ENCODE results near the gene PIP5KL1. TPM values are rescaled to one million over a fixed set of nuclear protein-coding genes. Genes with fewer than 3 reads are reported as not detected.

The PIP5KL1 gene
- total and polyA plus RNA-seq, 2 of the 4 experiments (the other 2 are of a cell fraction), result 0.36 to 3.6 TPM

DNA sequence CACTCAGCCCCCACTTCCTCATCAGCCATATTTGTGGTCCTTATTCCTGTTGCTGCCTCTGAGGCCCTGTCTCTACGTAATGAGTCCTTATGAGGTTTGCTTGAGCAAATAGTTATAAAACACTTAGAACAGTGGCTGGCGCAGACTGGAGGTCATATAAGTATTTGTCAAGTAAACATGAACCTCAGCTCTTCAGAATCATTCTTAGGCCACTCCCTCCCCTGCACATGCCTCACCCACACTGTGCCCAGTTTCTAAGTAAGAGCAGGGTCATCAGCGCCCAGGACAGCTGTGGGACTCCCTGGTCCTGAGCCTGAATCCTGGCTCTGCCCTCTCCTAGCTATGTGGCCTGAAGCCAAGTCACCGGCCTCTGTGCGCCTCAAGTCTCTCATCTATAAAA is 17.7 kb downstream of the PIP5KL1 start:
- H3K4me3 ChIP-seq (ENCODE audit: insufficient read depth, low read depth, low read length), result no peak overlapping the region
- H3K9me3 ChIP-seq (ENCODE audit: control insufficient read depth, insufficient read depth, low read length), result no peaks in the 10 kb centered on the region
- H2BK120ac ChIP-seq (ENCODE audit: low read depth, low read length), result no peak overlapping the region
- H3K18ac ChIP-seq (ENCODE audit: low read depth, low read length), result no peak overlapping the region
- H4K91ac ChIP-seq (ENCODE audit: insufficient read depth, low read depth, low read length), result no peak overlapping the region
- no peak overlapping the region for H4K5ac ChIP-seq (ENCODE audit: low read depth, low read length)
- no peak overlapping the region for H2AK5ac ChIP-seq (ENCODE audit: low read depth, low read length)
- H3K79me1 ChIP-seq (ENCODE audit: low read depth in 1 of 2, low read length in 2 of 2), result peaks cover 4 to 31% of the 10 kb centered on the region in 2 experiments
- H3K4ac ChIP-seq (ENCODE audit: low read depth, low read length), result no peak overlapping the region; the same call in 1 of the 2 replicates
- dilution Hi-C loops (cut with HindIII; ENCODE audit: low sequenced_read_pairs, unreplicated experiment), result no loop called here
- H3K36me3 ChIP-seq (ENCODE audit: control insufficient read depth, insufficient read depth, low read length), result peaks cover 31% of the 10 kb centered on the region
- no peak overlapping the region for H4K8ac ChIP-seq (ENCODE audit: low read depth in 2 of 2, low read length in 2 of 2)
- H3K27ac ChIP-seq (ENCODE audit: insufficient read depth, low read length), result no peak overlapping the region
- no peaks in the 10 kb centered on the region for H3K27me3 ChIP-seq (ENCODE audit: control insufficient read depth, insufficient read depth, low read length)
- intact Hi-C loops (cut with micrococcal nuclease), result loop anchor here (10.0 kb wide), 1 partner anchor 298 kb away; the partner anchor contains the start of gene STXBP1
- H3K9me1 ChIP-seq (ENCODE audit: insufficient read depth, low read length), result peaks cover 2% of the 10 kb centered on the region; the same call in 1 of the 2 replicates
- no peak overlapping the region for H3K14ac ChIP-seq (replicated peaks; ENCODE audit: low read depth, low read length)
- no peak overlapping the region for H3K9ac ChIP-seq (ENCODE audit: low read depth, low read length)
- no peak for DNase-seq
- peaks cover 15% of the 10 kb centered on the region for H3K4me1 ChIP-seq (ENCODE audit: control insufficient read depth, insufficient read depth, low read length)
- in situ Hi-C loops (cut with MboI; ENCODE audit: low sequenced_read_pairs), result no loop called here
- no peak overlapping the region for H2BK5ac ChIP-seq (ENCODE audit: low read depth, low read length, poor library complexity, severe bottlenecking)
- 0 out of 2 replicates have a peak, but pooled peaks cover 4% of the 10 kb centered on the region for H4K20me1 ChIP-seq (ENCODE audit: insufficient read depth, low read length)
- ChIA-PET POLR2A (ENCODE audit: unreplicated experiment) (interaction anchor here (0.6 kb wide), 1 partner anchor 155 kb away, joined by 3 read pairs; the partner anchor contains the start of gene SLC25A25), CTCF (interaction anchor here (0.8 kb wide), 1 partner anchor 9 kb away, joined by 3 read pairs; no protein-coding TSS in a partner anchor)
- H2AFZ ChIP-seq (replicated peaks; ENCODE audit: low read length, poor library complexity), result no peak overlapping the region
- TF ChIP-seq MXI1 (IDR thresholded peaks at IDR 0.05; ENCODE audit: borderline replicate concordance, low read depth, low read length) (no peak), MAFK (IDR thresholded peaks at IDR 0.05; ENCODE audit: low read depth, low read length) (no peak)
- TF ChIP-seq, protein P1, sequence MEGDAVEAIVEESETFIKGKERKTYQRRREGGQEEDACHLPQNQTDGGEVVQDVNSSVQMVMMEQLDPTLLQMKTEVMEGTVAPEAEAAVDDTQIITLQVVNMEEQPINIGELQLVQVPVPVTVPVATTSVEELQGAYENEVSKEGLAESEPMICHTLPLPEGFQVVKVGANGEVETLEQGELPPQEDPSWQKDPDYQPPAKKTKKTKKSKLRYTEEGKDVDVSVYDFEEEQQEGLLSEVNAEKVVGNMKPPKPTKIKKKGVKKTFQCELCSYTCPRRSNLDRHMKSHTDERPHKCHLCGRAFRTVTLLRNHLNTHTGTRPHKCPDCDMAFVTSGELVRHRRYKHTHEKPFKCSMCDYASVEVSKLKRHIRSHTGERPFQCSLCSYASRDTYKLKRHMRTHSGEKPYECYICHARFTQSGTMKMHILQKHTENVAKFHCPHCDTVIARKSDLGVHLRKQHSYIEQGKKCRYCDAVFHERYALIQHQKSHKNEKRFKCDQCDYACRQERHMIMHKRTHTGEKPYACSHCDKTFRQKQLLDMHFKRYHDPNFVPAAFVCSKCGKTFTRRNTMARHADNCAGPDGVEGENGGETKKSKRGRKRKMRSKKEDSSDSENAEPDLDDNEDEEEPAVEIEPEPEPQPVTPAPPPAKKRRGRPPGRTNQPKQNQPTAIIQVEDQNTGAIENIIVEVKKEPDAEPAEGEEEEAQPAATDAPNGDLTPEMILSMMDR (conservative IDR thresholded peaks at IDR 0.05; ENCODE audit: low read depth, low read length), result no peak
- H2AK9ac ChIP-seq (replicated peaks; ENCODE audit: low read depth, low read length, poor library complexity), result no peak overlapping the region
- BruUV-seq (replicated peaks), result no TSS peak
- no peak overlapping the region for H3K56ac ChIP-seq (ENCODE audit: extremely low read depth, insufficient read depth, low read length)
- WGBS, 2 experiments (ENCODE audit: extremely low coverage in 2 of 2, insufficient read length in 1 of 2), result no CpG with 5 or more reads among the region's 5 CpGs
- H3K23ac ChIP-seq (ENCODE audit: low read depth, low read length), result no peak overlapping the region
- no peak overlapping the region for H2BK15ac ChIP-seq (ENCODE audit: low read depth, low read length)
- no peak for ATAC-seq (ENCODE audit: low read depth)
- no peak overlapping the region for H3K4me2 ChIP-seq (ENCODE audit: low read depth, low read length)
- H2BK20ac ChIP-seq (ENCODE audit: low read depth, low read length), result no peak overlapping the region; the same call in 1 of the 2 replicates

Measured in IMR-90 (cell line).